ENCODE measurements around the gene TRPC4AP.
"Not testable (repeated sequence)": the region's sequence is repeated elsewhere in the genome, so short reads cannot be mapped to it uniquely, and the experiment has no call there.

DNA sequence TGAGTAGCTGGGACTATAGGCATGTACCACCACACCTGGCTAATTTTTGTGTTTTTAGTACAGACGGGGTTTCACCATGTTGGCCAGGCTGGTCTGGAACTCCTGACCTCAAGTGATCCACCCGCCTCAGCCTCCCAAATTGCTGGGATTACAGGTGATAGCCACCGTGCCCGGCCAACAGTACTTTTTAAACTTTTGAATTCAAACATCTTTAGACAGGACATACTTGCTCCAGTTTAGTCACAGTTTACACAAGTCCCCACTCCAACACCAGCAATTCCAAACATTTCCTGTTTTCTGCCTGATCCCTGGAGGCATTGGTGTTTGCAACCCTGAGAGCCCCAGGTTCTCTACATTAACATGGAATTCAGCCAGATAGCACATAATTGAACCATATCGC, 40.0 kb downstream of the TRPC4AP start:
- TF ChIP-seq, protein P1, sequence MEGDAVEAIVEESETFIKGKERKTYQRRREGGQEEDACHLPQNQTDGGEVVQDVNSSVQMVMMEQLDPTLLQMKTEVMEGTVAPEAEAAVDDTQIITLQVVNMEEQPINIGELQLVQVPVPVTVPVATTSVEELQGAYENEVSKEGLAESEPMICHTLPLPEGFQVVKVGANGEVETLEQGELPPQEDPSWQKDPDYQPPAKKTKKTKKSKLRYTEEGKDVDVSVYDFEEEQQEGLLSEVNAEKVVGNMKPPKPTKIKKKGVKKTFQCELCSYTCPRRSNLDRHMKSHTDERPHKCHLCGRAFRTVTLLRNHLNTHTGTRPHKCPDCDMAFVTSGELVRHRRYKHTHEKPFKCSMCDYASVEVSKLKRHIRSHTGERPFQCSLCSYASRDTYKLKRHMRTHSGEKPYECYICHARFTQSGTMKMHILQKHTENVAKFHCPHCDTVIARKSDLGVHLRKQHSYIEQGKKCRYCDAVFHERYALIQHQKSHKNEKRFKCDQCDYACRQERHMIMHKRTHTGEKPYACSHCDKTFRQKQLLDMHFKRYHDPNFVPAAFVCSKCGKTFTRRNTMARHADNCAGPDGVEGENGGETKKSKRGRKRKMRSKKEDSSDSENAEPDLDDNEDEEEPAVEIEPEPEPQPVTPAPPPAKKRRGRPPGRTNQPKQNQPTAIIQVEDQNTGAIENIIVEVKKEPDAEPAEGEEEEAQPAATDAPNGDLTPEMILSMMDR (IDR thresholded peaks at IDR 0.05) = not testable (repeated sequence)
- TF ChIP-seq POLR2A (IDR thresholded peaks at IDR 0.05) = not testable (repeated sequence)
